HG03442 (cell line): Measurements from ENCODE around the gene NUDT3.
"Not testable (repeated sequence)": the region's sequence is repeated elsewhere in the genome, so short reads cannot be mapped to it uniquely, and the experiment has no call there.

Experiments used
- ATAC-seq: cut with Tn5 transposase; IDR thresholded peaks from one replicate; pipeline ENCODE4 v1.9.1; 2021; ENCODE audit warnings: mild to moderate bottlenecking, moderate library complexity; ENCODE audit not compliant: unreplicated experiment

The NUDT3 gene

DNA sequence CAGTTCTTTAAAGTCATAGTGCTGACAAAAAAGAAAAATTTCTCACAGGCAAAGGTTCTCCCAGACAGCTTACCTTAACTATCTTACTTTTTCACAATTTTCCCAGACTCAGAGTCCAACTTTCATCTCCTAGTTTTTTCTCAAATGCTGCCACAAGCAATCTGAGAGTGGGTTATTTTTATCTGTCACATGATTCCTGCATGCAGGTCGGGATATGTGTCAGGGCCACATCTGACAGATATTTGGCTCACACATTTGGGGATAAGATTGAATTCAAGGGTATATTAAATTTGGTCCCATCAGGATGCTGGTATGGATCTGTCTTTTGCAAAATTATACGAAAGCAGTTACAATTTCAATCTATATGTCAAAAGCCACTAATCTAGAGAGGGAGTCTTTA lies 93.5 kb downstream of the NUDT3 start:
- no peak for ATAC-seq

DNA sequence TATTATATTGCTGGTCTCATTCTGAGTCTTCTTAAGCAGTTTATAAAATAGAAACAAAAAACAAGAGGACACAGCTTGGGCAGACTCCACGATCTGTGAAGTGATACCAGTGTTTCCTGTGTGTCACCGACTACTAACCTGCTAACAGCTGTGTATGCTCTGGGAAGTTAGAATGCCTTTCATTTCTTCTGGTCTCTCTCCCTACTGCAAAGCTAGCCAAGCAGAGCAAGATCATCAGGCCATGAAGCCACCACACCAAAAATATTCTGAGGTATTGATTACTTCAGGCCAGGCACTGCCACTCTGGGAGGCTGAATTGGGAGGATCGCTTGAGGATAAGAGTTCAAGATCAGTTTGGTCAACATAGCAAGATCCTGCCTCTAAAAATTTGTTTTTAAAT lies 96.7 kb downstream of the NUDT3 start:
- peak; percentile 80 for ATAC-seq

DNA sequence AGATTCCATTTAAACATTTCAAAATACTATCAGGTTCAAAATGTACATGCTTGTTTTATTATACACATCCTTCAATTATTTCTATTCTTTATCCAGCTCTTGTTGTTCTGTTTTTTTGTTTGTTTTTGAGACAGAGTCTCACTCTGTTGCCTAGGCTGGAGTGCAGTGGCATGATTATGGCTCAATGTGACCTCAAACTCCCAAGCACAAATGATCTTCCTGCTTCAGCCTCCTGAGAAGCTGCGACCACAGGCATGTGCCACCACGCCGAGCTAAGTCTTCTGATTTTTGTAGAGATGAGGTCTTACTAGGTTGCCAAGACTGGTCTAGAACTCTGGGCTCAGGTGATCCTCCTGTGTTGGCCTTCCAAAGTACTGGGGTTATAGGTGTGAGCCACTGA lies 99.5 kb downstream of the NUDT3 start:
- ATAC-seq = no peak

DNA sequence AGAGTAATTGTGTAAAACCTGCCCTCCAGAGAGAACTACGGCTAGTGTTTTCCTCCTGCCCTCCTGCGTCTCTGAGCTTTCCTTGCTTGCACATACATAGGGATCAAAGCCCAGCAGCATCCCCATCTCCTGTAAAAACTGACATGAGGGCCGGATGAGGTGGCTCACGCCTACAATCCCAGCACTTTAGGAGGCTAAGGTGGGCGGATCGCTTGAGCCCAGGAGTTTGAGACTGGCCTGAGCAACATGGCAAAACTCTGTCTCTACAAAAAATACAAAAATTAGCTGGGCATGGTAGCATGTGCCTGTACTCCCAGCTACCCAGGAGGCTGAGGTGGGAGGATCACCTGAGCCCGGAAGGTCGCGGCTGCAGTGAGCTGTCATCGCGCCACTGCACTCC lies 103.3 kb downstream of the NUDT3 start:
- no peak for ATAC-seq

DNA sequence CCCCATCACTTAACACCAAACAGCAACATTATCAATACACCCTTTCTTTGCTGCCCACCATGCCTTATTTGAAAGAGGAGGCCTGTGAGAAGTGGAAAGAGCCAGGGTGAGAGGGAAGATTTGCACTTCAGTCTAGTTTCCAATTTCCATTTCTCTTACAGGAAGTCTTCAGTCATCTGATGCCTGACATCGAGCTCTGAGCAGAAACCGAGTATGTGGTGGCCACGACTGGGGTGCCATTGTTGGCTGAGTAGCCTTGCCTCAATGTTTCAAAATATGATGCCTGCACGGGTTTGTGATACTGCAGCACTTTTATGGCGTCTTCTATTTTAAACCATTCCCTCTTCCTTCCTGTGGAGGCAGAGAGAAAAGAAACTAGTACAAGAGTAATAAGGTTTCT lies 103.9 kb downstream of the NUDT3 start:
- no peak for ATAC-seq

DNA sequence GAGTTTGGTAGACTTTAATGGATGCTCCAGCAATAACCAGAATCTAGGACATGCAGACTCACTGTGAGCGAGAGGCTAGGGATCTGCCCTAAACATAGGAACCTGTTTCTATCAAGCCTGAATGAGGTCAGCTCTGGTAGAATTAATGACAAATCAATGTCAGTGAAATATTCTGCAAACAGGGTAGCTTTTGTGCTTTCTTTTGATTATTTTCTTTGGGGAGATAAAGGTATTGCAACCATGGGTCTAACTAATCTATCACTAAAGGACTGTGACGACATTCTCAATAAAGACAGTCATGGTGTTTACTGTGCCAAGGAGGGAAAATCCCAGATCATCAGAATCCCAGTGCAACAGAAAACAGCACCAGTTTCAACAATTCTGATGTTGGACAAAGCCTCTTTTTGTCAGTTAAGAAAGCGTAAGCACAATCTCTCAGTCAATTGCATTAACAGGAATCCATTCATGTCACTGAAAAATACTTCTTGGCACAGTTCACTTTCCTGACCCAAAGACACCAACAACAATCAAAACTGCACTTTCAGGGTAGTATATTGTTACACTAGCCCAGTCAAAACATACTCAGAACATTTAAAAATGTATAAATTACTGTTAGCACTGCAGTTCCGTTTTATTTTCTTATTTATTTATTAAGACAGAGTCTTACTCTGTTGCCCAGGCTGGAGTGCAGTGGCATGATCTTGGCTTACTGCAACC lies 106.9 kb downstream of the NUDT3 start:
- no peak for ATAC-seq

DNA sequence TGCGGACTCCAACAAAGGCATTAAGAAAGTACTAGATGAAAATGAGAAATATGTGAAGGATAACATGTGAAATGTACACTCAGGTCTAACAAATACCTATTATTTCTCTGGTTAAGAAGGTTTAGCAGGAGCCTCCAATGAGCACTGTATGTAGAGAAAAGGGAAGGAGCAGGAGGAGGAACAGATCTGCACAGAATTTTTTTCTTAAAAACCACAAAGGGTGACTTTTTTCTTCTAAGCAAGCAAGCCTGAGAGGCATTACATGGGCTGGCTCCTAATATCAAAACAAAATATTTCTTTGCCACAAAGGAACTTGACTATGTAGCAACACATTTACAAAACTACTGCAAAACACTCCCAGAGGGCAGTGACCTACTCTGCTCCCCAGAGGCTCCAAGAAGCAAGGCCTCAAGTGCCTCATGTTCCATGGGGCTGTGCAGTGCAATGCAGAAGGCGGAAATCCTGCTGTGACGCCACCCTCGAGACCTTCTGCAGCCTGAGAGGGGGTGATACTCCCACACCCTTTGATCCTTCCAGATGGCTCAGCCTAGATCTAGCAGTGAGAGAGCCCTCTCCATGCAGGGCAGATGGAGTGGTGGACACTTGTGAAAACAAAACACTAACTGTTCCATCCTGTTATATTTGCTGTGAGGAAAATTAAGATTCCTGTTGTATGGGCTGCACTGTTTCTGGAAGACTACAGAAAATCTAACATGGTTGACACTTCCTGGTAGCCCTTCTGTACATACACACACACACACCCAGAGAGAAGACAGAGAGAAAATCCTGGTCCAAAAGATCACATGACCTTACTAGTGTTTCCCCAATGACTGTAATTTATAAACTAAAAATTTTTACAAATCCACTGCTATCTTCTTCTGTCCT lies 107.7 kb downstream of the NUDT3 start:
- ATAC-seq = no peak

DNA sequence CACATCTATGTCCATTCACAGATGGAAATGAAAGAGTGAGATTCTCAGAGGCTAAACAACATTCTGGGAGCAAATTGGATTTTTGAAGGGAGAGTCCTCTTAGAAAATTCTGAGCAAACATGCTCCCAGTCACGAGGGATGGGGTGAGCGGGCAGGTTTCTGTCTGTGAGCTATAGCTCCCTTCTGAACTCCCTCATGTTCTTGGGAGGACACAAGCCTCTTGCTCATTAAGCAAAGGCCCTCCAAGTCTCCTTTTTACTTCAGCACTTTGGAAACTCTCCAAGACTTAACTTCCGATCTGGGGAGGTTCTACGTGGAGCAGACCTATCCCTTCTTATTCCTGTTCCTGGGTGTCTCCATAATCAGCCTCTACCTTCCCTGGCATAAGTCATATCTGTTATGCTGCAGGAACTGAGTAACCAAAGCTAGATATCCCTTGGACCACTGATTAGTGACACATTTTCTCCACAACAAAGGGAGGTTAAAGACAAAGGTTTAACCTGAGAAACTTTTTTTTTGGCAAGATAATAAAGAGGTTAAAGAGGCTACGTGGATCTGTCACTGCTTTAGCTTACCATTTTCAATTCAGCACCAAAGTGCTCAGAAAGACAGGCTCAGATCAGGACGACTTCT lies 110.7 kb downstream of the NUDT3 start:
- no peak for ATAC-seq

DNA sequence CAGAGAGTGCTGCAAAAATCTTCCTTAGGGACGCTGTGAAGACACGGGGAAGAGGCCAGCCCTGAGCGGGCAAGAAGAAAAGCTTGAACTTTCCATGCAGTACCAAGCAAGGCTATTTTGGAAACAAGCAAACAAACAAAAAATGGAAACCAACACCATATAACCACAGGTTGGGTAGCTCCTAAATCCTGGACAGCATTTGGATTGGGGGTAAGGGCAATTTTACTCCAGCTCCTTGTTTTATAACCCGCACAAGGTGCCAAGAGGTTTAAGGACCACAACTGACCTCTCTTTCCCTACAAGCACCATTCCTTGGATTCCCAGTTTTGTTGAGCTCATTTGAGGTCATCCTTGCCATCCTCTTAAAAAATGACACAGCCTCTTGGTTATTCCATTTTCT lies 112.3 kb downstream of the NUDT3 start:
- no peak for ATAC-seq

DNA sequence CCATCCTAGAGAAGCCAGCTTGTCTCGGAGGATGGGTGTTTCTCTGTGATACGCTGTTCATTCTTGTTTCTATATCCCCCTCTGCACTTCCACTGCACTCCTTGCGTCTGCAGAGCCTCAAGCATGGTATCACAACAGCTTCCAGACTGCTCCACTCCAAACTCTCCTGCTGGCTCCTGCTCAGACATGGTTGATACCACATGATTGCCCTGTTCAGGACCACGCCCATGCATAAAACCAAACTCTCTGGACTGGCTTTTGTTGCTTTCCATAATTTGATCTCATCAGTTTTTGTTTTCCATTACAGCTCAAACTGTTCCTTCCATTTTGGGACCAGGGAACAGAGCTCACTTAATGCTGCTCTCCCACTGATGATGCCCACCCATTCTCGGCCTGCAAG lies 113.6 kb downstream of the NUDT3 start:
- ATAC-seq = no peak

DNA sequence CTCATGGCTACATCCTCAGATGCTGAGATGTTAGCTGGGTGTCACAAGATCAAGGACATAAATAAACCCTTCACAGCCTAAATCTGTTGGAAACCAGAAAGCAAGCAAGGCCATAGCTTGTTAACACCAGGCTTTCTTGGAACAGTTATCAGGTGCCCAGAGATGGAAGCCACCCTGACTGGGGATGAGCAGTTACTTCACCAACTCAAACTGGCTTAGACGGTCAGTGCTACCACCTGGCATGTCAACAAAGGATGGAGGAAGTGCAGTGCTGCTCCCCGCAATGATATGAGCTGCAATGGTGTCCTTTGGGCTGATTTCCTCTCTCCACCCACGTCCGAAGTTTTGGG lies 114.7 kb downstream of the NUDT3 start:
- ATAC-seq = no peak

DNA sequence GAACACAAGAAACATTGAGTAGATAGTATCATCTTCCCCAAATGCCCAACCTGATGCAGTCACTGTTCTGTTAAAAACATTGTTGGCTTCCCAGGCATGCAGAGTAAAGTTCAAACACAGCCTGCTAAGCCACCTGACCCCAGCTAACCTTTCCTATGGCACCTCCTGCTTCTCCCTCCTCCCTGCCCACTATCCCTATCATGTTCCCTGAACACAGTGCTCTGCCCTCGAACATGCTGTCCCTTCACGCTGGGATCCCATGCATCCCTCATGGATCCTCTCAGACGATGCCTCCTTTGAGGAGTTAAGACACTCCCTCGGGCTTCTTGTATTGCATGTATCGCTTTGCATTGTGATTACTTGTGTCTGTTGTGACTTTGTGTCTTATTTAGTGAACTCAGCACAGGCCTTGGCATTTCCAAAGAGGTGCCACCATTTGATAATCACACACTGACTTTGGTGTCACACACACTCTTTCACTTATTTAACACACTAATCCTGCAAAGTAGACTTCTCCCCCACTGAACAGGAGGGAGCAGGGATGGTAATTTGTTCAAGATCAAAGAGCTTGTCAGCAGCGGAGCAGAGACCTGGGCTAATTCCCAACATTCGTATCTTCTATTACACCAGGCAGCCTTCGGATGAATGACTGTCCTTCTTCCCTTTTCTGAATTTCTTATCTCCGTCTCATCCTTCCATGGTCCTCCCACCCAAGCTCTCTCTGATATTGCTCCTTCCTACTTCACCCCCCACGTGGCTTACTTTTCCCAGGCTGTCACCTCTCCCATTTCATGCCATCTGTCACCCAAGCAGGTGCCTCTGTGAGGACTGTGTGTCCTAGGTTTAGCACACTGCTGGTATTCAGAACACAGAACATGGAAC lies 115.3 kb downstream of the NUDT3 start:
- no peak for ATAC-seq

DNA sequence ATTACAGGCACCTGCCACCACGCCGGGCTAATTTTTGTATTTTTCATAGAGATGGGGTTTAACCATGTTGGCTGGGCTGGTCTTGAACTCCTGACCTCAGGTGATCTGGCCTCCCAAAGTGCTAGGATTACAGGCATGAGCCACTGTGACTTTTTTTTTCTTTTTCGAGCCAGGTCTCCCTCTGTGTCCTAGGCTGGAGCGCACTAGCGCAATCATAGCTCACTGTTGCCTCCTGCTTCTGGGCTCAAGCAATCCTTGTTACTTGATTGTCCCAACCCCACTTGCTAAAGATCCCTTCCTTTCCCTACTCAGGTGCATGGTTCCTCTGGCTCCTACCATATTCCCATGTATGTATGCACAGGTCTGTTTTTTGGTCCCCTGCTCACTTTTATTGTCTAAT lies 116.3 kb downstream of the NUDT3 start:
- no peak for ATAC-seq

DNA sequence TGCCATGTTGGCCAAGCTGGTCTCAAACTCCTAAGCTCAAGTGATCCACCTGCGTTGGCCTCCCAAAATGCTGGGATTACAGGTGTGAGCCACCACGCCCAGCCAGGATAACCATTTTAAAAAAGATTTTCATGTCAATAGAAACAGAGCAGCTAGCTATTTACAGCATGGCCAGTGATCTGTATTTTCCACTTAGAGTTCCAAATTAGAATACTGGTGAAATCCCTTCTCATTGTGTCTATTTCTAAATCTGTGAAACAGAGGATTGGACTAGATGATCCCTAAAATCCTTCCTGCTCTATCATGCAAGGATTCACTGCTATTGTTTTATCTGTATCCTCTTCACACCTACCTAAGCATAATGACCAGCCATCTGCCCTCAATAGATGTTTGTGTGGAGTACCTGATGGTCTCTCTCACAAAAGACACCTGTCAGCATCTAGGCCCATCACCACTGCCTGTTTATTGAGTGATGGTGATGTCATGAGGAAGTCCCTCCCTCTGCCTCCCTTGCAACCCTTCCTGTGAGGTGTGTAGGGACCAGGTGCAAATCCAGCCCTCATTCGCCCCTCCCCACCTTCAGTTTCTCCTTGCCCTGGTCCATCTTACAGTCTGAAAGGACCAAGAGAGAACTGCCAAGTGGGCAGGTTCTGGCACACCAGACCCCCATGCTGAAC lies 117.2 kb downstream of the NUDT3 start:
- ATAC-seq = no peak

DNA sequence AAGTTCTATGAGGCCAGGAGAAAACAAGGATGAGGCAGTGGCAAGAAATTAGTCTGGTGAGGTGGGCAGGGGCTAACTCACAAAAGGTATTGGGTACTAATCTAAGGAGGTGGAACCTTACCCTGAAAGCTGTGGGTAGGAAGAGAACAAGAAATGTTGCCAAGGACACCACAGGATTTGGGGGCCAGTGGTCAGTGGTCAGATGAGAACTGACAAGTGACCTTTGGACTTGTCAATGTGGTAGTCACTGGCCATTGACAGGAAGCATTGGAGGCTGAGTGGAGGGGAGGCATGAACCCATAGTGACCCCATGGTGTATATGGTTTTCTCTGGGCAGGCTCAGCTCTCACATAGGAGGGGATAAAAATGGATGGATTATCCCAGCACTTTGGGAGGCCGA lies 118.3 kb downstream of the NUDT3 start:
- ATAC-seq = no peak

DNA sequence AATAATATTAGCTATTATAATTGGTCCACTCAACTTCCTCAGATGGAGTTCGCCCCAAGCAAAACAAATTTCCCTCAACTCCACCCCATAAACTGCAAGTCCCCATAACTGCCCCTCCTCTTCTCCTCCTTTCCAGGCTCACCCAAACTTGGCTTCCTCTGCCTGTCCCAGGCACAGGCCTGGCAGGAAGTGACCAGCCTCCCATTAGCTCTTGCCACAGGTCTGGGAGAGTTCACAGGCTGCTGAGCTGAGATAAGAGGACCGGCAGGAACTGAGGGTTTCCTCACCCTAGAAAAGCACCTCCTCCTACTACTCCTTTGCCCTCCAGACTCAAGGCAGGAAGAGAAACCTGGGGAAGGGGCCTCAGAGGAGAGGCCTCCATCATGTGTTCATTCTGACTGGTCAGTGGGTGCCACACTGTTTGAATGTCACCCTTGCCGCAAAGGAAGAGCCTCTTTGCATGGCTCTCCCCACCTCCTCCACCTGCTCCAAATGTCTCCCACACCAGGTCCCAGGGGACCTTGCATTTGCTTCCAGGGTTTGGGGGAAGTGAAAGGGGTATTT lies 119.1 kb downstream of the NUDT3 start:
- ATAC-seq = no peak

DNA sequence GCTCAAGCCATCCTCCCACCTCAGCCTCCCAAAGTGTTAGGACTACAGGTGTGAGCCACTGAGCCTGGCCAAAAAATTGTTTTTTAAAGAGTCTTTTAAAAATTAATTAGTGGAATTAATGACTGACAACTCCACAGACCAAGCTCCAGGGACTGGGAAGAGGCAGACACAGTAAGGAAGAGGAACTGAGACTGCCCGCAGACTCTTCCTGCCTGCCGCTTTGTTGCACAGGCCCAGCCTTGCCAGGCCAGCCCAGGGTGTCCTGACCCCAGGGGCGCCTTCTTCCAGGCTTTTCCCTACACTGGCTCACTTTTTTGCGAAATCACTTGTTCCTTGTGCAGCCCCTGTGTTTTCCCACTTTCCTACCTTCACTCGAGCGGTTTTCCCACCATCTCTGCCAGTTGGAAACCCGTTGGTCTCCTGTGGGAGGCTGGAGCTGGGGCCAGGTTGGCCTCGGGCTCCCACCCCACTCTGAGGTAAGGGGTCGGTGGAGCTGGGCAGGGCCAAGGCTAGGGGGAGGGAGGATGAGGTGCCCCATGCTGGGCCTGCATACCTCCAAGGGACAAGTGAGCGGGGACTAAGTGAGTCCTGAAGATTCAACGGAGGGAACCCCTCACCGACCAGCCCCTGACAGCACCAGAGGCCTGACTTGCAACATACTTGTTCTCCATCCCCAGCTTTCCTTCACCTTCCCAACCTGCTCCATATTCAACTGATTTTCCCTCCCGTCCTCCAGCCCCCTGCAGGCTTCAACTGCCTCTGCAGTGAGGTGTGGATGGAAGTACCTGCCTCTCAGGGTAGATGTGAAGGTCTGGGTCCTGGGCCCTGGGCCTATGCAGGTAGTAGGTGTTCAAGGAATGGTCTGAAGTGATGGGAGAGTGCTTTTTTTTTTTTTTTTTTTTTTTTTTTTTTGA lies 120.2 kb downstream of the NUDT3 start:
- ATAC-seq = no peak

DNA sequence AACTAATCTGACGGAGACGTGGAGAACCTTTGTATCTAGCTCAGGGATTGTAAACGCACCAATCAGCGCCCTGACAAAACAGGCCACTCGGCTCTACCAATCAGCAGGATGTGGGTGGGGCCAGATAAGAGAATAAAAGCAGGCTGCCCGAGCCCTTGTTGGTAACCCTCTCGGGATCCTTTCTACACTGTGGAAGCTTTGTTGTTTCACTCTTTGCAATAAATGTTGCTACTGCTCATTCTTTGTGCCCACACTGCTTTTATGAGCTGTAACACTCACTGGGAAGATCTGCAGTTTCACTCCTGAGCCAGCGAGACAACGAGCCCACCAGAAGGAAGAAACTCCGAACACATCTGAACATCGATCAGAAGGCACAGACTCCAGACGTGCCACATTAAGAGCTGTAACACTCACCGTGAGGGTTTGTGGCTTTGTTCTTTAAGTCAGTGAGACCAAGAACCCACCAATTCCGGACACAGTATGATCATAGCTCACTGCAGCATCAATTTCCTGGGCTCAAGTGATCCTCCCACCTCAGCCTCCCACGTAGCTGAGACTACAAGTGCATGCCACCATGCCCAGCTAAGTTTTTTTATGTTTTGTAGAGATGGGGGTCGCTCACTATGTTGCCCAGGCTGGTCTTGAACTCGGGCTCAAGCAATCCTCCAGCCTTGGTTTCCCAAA lies 122.7 kb downstream of the NUDT3 start:
- ATAC-seq = not testable (repeated sequence)

DNA sequence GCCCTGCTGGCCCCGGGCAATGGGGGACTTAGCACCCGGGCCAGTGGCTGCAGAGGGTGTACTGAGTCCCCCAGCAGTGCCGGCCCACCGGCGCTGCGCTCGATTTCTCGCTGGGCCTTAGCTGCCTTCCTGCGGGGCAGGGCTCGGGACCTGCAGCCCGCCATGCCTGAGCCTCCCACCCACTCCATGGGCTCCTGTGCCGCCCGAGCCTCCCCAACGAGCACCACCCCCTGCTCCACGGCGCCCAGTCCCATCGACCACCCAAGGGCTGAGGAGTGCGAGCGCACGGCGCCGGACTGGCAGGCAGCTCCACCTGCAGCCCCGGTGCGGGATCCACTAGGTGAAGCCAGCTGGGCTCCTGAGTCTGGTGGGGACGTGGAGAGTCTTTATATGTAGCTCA lies 123.3 kb downstream of the NUDT3 start:
- ATAC-seq = not testable (repeated sequence)
